AG04449 (cell line): ENCODE results near the gene ALDH1A2.

ENCODE experiments used
- CTCF ChIA-PET: fragments of 350-600 bp; formaldehyde crosslinking; extraction: SDS; loops from one replicate; lab custom pipeline; 2021; ENCODE audit warnings: antibody characterized with exemption; lab: Yijun Ruan, JAX
- POLR2A ChIA-PET: fragments of 400-600, 350-600 bp; formaldehyde crosslinking; extraction: SDS; loops from one replicate; lab custom pipeline; 2020; ENCODE audit warnings: antibody characterized with exemption, inconsistent platforms; lab: Yijun Ruan, JAX
- DNase-seq: peaks from one replicate; pipeline ENCODE4 v3.0.0-alpha.2; 2010; ENCODE audit warnings: low read depth, low spot score
- H3K4me3 ChIP-seq: 2 replicates; pipeline ENCODE4 v1.5.1; 2011; ENCODE audit warnings: low read depth, mild to moderate bottlenecking, control low read depth, low read length
- TF ChIP-seq, protein P1 (sequence below): IDR thresholded peaks from one replicate; pipeline ENCODE4 v1.5.1; 2011; ENCODE audit warnings: mild to moderate bottlenecking, moderate library complexity, low read length, control low read depth, inconsistent platforms; ENCODE audit not compliant: insufficient read depth; ENCODE audit errors: missing control alignments

The ALDH1A2 gene

DNA sequence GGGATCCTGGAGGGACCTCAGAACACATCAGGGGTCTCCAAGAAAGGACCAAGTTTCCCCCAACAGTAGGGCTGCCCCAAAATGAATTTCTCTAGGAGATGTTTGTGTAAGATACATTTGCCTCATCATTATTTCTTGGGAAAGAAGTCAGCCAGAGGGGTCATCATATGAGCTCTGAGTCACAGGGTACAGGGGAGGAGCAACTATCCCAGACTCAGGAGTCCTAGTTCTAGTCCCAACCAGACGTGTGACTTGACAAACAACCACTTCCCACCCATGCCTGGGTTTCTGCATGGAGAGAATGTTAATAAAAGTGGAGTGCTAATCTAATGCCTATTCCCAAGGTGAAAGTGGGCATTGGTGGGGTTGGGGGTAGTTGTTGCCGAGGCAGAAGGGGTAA lies 144.1 kb downstream of the ALDH1A2 start:
- no peak for DNase-seq
- CTCF ChIA-PET = no interaction called here
- TF ChIP-seq, protein P1, sequence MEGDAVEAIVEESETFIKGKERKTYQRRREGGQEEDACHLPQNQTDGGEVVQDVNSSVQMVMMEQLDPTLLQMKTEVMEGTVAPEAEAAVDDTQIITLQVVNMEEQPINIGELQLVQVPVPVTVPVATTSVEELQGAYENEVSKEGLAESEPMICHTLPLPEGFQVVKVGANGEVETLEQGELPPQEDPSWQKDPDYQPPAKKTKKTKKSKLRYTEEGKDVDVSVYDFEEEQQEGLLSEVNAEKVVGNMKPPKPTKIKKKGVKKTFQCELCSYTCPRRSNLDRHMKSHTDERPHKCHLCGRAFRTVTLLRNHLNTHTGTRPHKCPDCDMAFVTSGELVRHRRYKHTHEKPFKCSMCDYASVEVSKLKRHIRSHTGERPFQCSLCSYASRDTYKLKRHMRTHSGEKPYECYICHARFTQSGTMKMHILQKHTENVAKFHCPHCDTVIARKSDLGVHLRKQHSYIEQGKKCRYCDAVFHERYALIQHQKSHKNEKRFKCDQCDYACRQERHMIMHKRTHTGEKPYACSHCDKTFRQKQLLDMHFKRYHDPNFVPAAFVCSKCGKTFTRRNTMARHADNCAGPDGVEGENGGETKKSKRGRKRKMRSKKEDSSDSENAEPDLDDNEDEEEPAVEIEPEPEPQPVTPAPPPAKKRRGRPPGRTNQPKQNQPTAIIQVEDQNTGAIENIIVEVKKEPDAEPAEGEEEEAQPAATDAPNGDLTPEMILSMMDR = no peak
- no peak overlapping the region for H3K4me3 ChIP-seq
- POLR2A ChIA-PET = no interaction called here

DNA sequence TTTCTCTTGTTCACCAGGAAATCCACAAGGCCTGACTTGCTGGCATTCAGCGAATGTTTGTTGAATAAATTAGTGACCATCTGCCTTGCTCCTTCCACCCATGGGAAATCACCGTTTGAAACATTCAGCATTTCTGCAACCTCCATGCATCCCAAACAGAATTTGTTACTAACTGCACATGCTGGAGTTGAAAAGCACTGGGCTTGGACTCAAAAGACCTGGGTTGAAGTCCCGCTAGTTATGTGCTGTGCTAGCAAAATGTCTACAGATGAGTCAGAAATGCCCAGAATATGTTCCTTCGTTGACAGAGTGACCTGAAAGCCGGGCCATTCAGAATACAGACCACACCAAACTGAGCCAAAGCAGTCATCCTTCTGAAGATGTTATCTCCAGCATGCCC lies 144.6 kb downstream of the ALDH1A2 start:
- TF ChIP-seq, protein P1 = no peak
- H3K4me3 ChIP-seq = no peak overlapping the region
- DNase-seq = no peak
- POLR2A ChIA-PET = no interaction called here
- CTCF ChIA-PET = no interaction called here

DNA sequence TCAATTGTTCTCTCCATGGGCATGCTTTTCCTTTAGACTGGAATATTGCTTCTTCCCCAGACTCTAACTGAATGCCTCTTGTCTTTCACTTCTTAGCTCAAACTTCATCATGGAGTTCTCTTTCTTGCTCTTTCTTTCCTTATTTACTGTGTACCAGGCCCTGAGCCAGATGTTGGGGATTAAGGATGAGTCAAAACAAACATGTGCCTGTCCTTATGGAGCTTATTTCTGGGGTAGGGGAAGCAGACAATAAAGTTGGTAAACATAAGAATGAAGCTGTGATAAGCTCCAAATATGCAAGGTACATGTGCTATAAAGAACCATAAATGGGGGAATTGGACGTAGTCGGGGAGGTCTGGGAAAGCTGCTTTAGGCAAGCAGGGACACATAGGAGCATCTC lies 145.8 kb downstream of the ALDH1A2 start:
- CTCF ChIA-PET = no interaction called here
- TF ChIP-seq, protein P1 = no peak
- no peak for DNase-seq
- POLR2A ChIA-PET = no interaction called here
- no peak overlapping the region for H3K4me3 ChIP-seq

GRCh38 chr15:57917998-57918397 lies 147.5 kb downstream of the ALDH1A2 start:
- TF ChIP-seq, protein P1 = no peak
- no peak overlapping the region for H3K4me3 ChIP-seq
- DNase-seq = no peak
- POLR2A ChIA-PET = no interaction called here
- CTCF ChIA-PET = no interaction called here

- CTCF ChIA-PET = no interaction called here
- no peak overlapping the region for H3K4me3 ChIP-seq
- POLR2A ChIA-PET = no interaction called here
- TF ChIP-seq, protein P1 = no peak
- DNase-seq = no peak
These were observed 148.8 kb downstream of the ALDH1A2 start for GRCh38 chr15:57916695-57917094.

DNA sequence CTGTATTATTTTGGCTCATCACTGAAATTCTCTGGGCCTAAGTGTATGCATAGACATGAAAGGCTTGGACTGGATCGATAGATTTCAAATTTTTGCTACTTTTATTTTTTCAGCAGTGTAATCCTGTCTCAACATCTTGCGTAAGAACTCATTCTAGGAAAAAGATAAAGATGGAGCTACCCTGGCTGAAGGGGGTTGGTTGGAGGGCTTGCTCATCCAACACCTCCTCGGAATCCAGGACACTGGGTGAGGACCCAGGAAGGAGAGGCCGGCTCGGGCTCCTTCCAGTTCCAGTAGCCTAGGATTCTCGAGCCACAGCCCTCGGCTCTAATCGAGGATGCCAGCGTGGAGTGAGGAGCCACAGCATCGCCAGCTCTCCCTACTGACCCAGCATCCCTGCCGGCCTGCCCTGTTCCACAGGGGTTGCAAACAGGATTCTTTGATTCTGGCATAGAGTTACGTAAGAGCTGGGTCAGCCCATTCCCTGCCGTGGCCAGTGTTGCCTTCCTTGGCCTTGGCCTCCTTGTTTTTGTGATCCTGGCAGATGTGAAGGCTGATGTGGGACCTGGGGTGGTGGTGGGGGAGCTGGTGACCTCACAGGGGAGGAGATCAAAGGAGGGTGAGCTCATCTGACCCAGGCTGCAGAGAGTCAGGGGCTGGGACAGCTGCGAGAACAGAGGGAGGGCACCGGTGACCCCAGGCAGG lies 149.5 kb downstream of the ALDH1A2 start:
- no peak overlapping the region for H3K4me3 ChIP-seq
- TF ChIP-seq, protein P1 = no peak
- ChIA-PET CTCF (no interaction called here), POLR2A (no interaction called here)
- no peak for DNase-seq
